HCT116 (cell line): ENCODE data around the gene RGS6. TPM values are rescaled to one million over a fixed set of nuclear protein-coding genes. Genes with fewer than 3 reads are reported as not detected.

Experiments used
- ATAC-seq: fragments of 200-7000 bp; cut with Tn5 transposase; 2 replicates; pipeline ENCODE4 v1.9.1; 2020; ENCODE audit warnings: mild to moderate bottlenecking, moderate library complexity
- BruUV-seq: library from RNA; stranded (reverse); fragments of 400-500 nt; replicated peaks from 2 replicates; lab custom pipeline; 2021; lab: Mats Ljungman, UMichigan
- CTCF ChIA-PET: fragments of 300-600 bp; sonication (Branson Sonifier 250); formaldehyde crosslinking; loops from one replicate; lab custom pipeline; 2021; ENCODE audit warnings: antibody characterized with exemption; lab: Charles Lee
- POLR2A ChIA-PET: fragments of 300-600, 350-600 bp; sonication (Branson Sonifier 250); formaldehyde crosslinking; loops from one replicate; lab custom pipeline; 2021; ENCODE audit warnings: antibody characterized with exemption; lab: Charles Lee
- RAD21 ChIA-PET, 2 experiments: fragments of 300-600 bp; sonication (Branson Sonifier 250); formaldehyde crosslinking; loops; one replicate each; lab custom pipeline; 2023; ENCODE audit warnings: low total read pairs in 2 of 2; ENCODE audit not compliant: uncharacterized antibody in 2 of 2, unreplicated experiment in 2 of 2, low non-redundant PET in 1 of 2; lab: Charles Lee
- DNase-seq: peaks from one replicate; pipeline ENCODE4 v3.0.0-alpha.2; 2010; ENCODE audit warnings: low read depth, low spot score
- H2AFZ ChIP-seq: fragments of 200-600 bp; shearing (Covaris generic), sonication (generic); 2 replicates; pipeline ENCODE4 v1.6.1; 2017; ENCODE audit warnings: low read depth, mixed run types, mixed read lengths, antibody characterized with exemption, low read length; ENCODE audit not compliant: poor library complexity, severe bottlenecking
- H3K27ac ChIP-seq: 2 replicates; pipeline ENCODE4 v1.5.1; 2012; ENCODE audit warnings: low read depth, low read length
- H3K27me3 ChIP-seq: fragments of 200-600 bp; sonication (generic); 2 replicates; pipeline ENCODE4 v1.6.1; 2016; ENCODE audit warnings: mixed run types, low read length, mixed read lengths; ENCODE audit not compliant: insufficient read depth
- H3K36me3 ChIP-seq, 2 experiments: fragments of 200-500 bp in 1 of 2; fragments of 200-600 bp in 1 of 2; sonication (Bioruptor generic) in 1 of 2; sonication (generic) in 1 of 2; 2 replicates each; pipeline versions ENCODE4 v1.5.1 to v1.6.1; 2014 to 2016; ENCODE audit warnings: low read length in 2 of 2, inconsistent platforms in 1 of 2, mixed read lengths in 1 of 2, mixed run types in 1 of 2; ENCODE audit not compliant: insufficient read depth in 2 of 2, control insufficient read depth in 1 of 2
- H3K4me1 ChIP-seq, 2 experiments: fragments of 200-600 bp in 1 of 2; sonication (generic) in 1 of 2; 2 replicates each; pipeline versions ENCODE4 v1.5.1 to v1.6.1; 2012 to 2017; ENCODE audit warnings: low read length in 2 of 2, inconsistent platforms in 1 of 2, mild to moderate bottlenecking in 1 of 2, mixed read lengths in 1 of 2, mixed run types in 1 of 2, moderate library complexity in 1 of 2; ENCODE audit not compliant: insufficient read depth in 2 of 2, control insufficient read depth in 1 of 2
- H3K4me2 ChIP-seq: fragments of 200-600 bp; sonication (generic); 2 replicates; pipeline ENCODE4 v1.6.1; 2017; ENCODE audit warnings: mixed run types, low read length, mixed read lengths
- H3K4me3 ChIP-seq, 2 experiments: fragments of 200-600 bp in 1 of 2; sonication (generic) in 1 of 2; replicated peaks in 1 of 2; 2 replicates each; pipeline ENCODE4 v1.5.1; 2011 to 2016; ENCODE audit warnings: low read length in 2 of 2, control low read depth in 1 of 2, low read depth in 1 of 2, mild to moderate bottlenecking in 1 of 2, mixed read lengths in 1 of 2, mixed run types in 1 of 2
- H3K79me2 ChIP-seq: fragments of 200-600 bp; sonication (generic); 2 replicates; pipeline ENCODE4 v1.6.1; 2017; ENCODE audit warnings: mild to moderate bottlenecking, mixed run types, low read length, moderate library complexity, mixed read lengths; ENCODE audit not compliant: insufficient read depth
- H3K9ac ChIP-seq: fragments of 200-600 bp; sonication (generic); 2 replicates; pipeline ENCODE4 v1.6.1; 2016; ENCODE audit warnings: low read length, mixed read lengths
- H3K9me2 ChIP-seq: fragments of 200-600 bp; sonication (generic), shearing (Covaris generic); 2 replicates; pipeline ENCODE4 v1.6.1; 2017; ENCODE audit warnings: mixed run types, mild to moderate bottlenecking, moderate library complexity; ENCODE audit not compliant: insufficient read depth
- H3K9me3 ChIP-seq, 2 experiments: fragments of 200-500 bp in 1 of 2; fragments of 200-600 bp in 1 of 2; sonication (Bioruptor generic) in 1 of 2; sonication (generic) in 1 of 2; 2 replicates each; pipeline ENCODE4 v1.6.1; 2014 to 2017; ENCODE audit warnings: low read length in 2 of 2, mixed read lengths in 2 of 2, inconsistent platforms in 1 of 2, low read depth in 1 of 2, mild to moderate bottlenecking in 1 of 2, mixed run types in 1 of 2, moderate library complexity in 1 of 2; ENCODE audit not compliant: control insufficient read depth in 1 of 2, insufficient read depth in 1 of 2
- H4K20me1 ChIP-seq: fragments of 200-600 bp; sonication (generic), shearing (Covaris generic); 2 replicates; pipeline ENCODE4 v1.6.1; 2017; ENCODE audit warnings: mixed run types, mild to moderate bottlenecking, moderate library complexity; ENCODE audit not compliant: insufficient read depth
- ATF3 ChIP-seq: IDR thresholded peaks from 2 replicates; pipeline ENCODE4 v1.6.1; 2012
- CEBPB ChIP-seq: IDR thresholded peaks from 2 replicates; pipeline ENCODE4 v1.6.1; 2012; ENCODE audit warnings: low read depth
- CTCF ChIP-seq, 3 experiments: fragments of 200-600 bp in 1 of 3; sonication (generic) in 1 of 3; IDR thresholded peaks in 2 of 3; conservative IDR thresholded peaks in 1 of 3; 2 replicates each; pipeline ENCODE4 v1.5.1; 2012 to 2017; ENCODE audit warnings: low read depth in 2 of 3, low read length in 2 of 3, antibody characterized with exemption in 1 of 3, borderline replicate concordance in 1 of 3, control low read depth in 1 of 3, mild to moderate bottlenecking in 1 of 3, mixed read lengths in 1 of 3, mixed run types in 1 of 3, moderate library complexity in 1 of 3; ENCODE audit not compliant: insufficient read depth in 1 of 3
- EGR1 ChIP-seq: IDR thresholded peaks from 2 replicates; pipeline ENCODE4 v1.6.1; 2012; ENCODE audit warnings: low read depth
- ELF1 ChIP-seq: IDR thresholded peaks from 2 replicates; pipeline ENCODE4 v1.6.1; 2012; ENCODE audit warnings: low read depth, borderline replicate concordance
- EZH2 ChIP-seq: fragments of 200-600 bp; sonication (generic); IDR thresholded peaks from 2 replicates; pipeline ENCODE4 v1.6.1; 2017; ENCODE audit warnings: antibody characterized with exemption, mixed run types
- EZH2phosphoT487 ChIP-seq: fragments of 200-600 bp; IDR thresholded peaks from 2 replicates; pipeline ENCODE4 v1.6.1; 2018; ENCODE audit warnings: antibody characterized with exemption, borderline replicate concordance
- JUND ChIP-seq: IDR thresholded peaks from 2 replicates; pipeline ENCODE4 v1.6.1; 2012
- MAX ChIP-seq: IDR thresholded peaks from 2 replicates; pipeline ENCODE4 v1.6.1; 2012
- REST ChIP-seq: IDR thresholded peaks from 2 replicates; pipeline ENCODE4 v1.6.1; 2012; ENCODE audit warnings: low read depth
- SIN3A ChIP-seq: IDR thresholded peaks from 2 replicates; pipeline ENCODE4 v1.6.1; 2012; ENCODE audit warnings: low read depth
- TCF7L2 ChIP-seq: IDR thresholded peaks from 2 replicates; pipeline ENCODE4 v1.7.0; 2011; ENCODE audit warnings: borderline replicate concordance, inconsistent platforms; ENCODE audit not compliant: insufficient read depth, insufficient read length; ENCODE audit errors: extremely low read depth
- YY1 ChIP-seq: IDR thresholded peaks from 2 replicates; pipeline ENCODE4 v1.6.1; 2011; ENCODE audit warnings: low read length, low read depth, moderate library complexity, mild to moderate bottlenecking; ENCODE audit not compliant: insufficient replicate concordance; ENCODE audit errors: extremely low read depth
- ZFX ChIP-seq: fragments of 450-650 bp; IDR thresholded peaks from 2 replicates; pipeline ENCODE4 v1.6.1; 2017
- ZNF274 ChIP-seq: fragments of 200-500 bp; sonication (Bioruptor generic); IDR thresholded peaks from 2 replicates; pipeline ENCODE4 v1.6.1; 2014; ENCODE audit warnings: mild to moderate bottlenecking, low read depth, low read length, inconsistent platforms
- intact Hi-C: fragments of 100-400 bp; cut with micrococcal nuclease; formaldehyde crosslinking; loops from 2 replicates; pipeline ENCODE4 v1.10.0; 2022
- total RNA-seq: library from RNA; stranded (reverse); gene quantifications from one replicate; pipeline ENCODE4 v1.2.1, GENCODE V29; 2021; ENCODE audit not compliant: unreplicated experiment
- TF ChIP-seq, protein P1 (sequence below): IDR thresholded peaks from 2 replicates; pipeline ENCODE4 v1.6.1; 2011; ENCODE audit warnings: mild to moderate bottlenecking, low read length, moderate library complexity; ENCODE audit not compliant: insufficient replicate concordance; ENCODE audit errors: extremely low read depth

Gene RGS6
- total RNA-seq, 1 experiment from 2014 or later: 4.7 TPM

DNA sequence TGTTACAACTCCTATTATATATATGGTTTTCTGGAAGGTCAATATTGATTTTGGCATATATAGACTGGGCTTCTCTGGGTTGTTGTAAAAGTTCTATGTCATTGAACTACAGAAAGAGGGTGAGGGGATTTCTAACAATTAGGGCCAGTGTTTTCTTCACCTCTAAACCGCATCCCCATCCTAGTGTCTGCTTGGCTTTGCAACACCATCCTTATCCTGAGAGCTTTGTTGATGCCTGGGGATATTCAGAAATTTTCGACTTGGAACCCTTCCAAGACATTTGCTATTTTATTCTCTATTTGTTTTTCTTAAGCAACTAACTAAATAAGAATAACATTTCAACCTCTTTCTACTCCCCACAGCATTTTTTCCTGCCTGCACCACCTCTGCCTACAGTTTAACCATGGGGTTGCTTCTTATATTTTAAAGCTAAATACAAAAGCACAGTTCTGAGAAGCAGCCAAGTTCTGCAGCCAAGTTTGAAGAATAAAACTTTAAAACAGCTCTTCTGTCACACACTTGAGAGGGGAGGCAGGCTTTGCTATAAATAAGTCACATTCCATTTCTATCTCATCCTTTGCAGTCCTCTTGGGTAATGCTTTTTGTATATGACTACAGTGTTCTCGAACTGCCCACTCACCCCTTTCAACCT, 53.4 kb downstream of the RGS6 start:
- no peak for TF ChIP-seq MAX
- no peak for TF ChIP-seq YY1
- TF ChIP-seq, protein P1, sequence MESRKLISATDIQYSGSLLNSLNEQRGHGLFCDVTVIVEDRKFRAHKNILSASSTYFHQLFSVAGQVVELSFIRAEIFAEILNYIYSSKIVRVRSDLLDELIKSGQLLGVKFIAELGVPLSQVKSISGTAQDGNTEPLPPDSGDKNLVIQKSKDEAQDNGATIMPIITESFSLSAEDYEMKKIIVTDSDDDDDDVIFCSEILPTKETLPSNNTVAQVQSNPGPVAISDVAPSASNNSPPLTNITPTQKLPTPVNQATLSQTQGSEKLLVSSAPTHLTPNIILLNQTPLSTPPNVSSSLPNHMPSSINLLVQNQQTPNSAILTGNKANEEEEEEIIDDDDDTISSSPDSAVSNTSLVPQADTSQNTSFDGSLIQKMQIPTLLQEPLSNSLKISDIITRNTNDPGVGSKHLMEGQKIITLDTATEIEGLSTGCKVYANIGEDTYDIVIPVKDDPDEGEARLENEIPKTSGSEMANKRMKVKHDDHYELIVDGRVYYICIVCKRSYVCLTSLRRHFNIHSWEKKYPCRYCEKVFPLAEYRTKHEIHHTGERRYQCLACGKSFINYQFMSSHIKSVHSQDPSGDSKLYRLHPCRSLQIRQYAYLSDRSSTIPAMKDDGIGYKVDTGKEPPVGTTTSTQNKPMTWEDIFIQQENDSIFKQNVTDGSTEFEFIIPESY: no peak
- no peak for TF ChIP-seq EZH2phosphoT487
- no peak for TF ChIP-seq CEBPB
- no peak for TF ChIP-seq CTCF (IDR thresholded peaks at IDR 0.05 in 2 of 3, conservative IDR thresholded peaks at IDR 0.05 in 1 of 3; ENCODE audit: borderline replicate concordance in 1 of 3, insufficient read depth in 1 of 3, low read depth in 2 of 3, low read length in 2 of 3)
- no peak for TF ChIP-seq EGR1
- TF ChIP-seq ELF1: no peak
- TF ChIP-seq ZFX: no peak
- no peak for TF ChIP-seq TCF7L2
- no peak for TF ChIP-seq REST
- no peak for TF ChIP-seq SIN3A
- no peak for TF ChIP-seq ATF3
- TF ChIP-seq ZNF274: no peak
- TF ChIP-seq EZH2: no peak
- TF ChIP-seq JUND: no peak
- TF ChIP-seq, all 23 proteins: peak for 0
- RAD21 ChIA-PET: no interaction called here
- DNase-seq (no peak), ATAC-seq (no peak)
- no peaks in the 10 kb centered on the region for H3K9me2 ChIP-seq
- no peaks in the 10 kb centered on the region for H4K20me1 ChIP-seq
- no peaks in the 10 kb centered on the region for H3K4me1 ChIP-seq
- H3K9me3 ChIP-seq: no peaks in the 10 kb centered on the region
- H3K27ac ChIP-seq: no peak overlapping the region
- H2AFZ ChIP-seq: no peak overlapping the region
- H3K36me3 ChIP-seq: no peaks in the 10 kb centered on the region
- no peak overlapping the region for H3K4me2 ChIP-seq
- intact Hi-C loops: no loop called here
- no peak overlapping the region for H3K9ac ChIP-seq
- H3K4me3 ChIP-seq: no peak overlapping the region
- no peaks in the 10 kb centered on the region for H3K27me3 ChIP-seq
- BruUV-seq: no TSS peak
- CTCF ChIA-PET: no interaction called here
- POLR2A ChIA-PET: no interaction called here
- no peaks in the 10 kb centered on the region for H3K79me2 ChIP-seq
